ENCODE data around the gene NEB.
"Not testable (repeated sequence)": the region's sequence is repeated elsewhere in the genome, so short reads cannot be mapped to it uniquely, and the experiment has no call there.

NEB gene

GRCh38 chr2:151758744-151759143, 24.5 kb upstream of the NEB start:
- no peak for DNase-seq (ENCODE audit: low spot score)

DNA sequence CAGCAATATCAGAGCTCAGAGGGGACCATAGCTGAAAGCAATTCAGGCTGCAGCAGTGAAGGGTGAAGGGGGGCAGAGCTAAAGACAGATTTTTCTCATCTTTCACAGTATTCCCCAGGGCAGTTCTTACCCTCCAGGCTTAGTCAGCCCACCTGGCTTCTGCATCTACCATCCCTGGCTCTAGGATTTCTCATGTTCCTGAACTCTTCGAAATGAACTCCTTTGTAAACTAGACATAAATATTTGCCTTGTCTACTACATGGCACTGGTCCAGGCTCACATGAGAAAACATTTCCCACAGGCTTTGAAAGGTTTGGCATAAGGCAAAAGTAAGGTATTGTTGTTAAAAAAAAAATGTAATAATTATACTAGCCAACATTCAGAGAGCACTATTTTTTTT, 23.6 kb upstream of the NEB start:
- DNase-seq (ENCODE audit: low spot score): no peak

DNA sequence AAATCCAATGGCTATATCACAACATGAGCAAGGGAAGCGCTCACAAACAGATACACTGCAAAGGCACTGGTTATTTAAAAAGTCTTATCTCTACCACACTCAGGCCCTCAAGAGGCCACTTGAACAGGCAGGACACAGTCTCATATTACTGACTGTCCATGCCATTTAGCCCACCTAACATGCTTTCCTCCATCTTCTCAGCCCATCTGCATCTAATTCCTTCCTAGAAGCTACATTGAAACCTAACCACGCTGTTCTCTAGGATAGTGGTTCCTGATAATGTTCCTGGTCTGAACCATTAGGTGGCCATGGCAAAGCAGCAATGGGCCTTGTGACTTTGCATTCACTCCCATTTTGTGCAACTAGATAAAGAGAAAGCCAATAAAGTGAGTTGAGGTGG, 22.5 kb upstream of the NEB start:
- no peak for DNase-seq (ENCODE audit: low spot score)

DNA sequence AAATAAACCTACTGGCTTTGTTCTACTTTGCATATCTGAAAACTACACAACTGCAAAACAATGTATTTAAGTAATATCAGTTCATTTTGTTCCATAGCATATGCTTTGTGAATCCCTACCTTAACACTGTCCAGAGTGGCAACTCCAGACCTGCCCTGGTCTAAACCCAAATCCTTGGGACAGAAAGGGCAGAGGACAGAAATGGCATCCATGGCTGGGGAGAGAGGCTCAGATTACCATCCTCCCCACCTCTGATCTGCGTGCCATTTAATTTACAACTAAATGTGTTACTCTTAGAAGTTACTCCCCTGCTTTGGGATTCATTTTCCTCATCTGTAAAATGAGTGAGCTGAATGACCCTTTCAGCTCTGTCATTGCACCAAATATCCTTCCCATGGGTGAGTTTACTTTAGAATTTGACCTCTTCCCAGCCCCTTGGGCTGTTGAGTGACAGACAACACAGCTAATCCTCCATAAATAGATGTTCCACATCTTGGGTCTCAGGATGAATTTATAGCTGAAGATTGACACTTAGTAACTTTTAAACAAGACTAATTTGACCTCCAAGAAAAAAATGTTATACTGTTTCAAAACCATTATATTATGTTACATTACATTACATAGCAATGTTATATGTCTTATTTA, 20.1 kb upstream of the NEB start:
- DNase-seq (ENCODE audit: low spot score): no peak

- DNase-seq (ENCODE audit: low spot score): no peak
Observed at GRCh38 chr2:151753540-151753939, 19.3 kb upstream of the NEB start.

- DNase-seq (ENCODE audit: low spot score): not testable (repeated sequence)
Observed at GRCh38 chr2:151745261-151745660, 11.0 kb upstream of the NEB start.

- no peak for DNase-seq (ENCODE audit: low spot score)
Observed at GRCh38 chr2:151730262-151730975, 3.9 kb downstream of the NEB start.

DNA sequence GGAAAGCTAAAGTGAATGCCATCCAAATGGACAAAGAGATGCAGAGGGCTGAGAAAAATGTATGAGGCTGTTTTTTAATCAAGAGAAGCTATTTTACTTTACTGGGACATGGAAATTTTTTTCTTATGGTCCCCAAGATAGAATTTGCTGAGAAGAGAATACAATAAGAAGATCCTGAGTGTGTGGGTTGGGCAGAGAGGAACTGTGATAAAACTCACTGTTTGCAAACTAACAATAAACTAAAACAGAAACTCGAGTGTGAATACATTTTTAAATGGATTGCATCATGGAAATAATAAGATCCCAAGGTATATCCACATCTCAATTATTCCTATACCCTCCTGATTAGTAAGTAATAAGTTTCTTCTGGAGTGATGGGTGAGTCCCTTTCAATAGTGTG, 4.4 kb downstream of the NEB start:
- no peak for DNase-seq (ENCODE audit: low spot score)

GRCh38 chr2:151729415-151729811, 4.9 kb downstream of the NEB start:
- DNase-seq (ENCODE audit: low spot score): no peak

- no peak for DNase-seq (ENCODE audit: low spot score)
Observed at GRCh38 chr2:151728804-151729414, 5.4 kb downstream of the NEB start.

DNA sequence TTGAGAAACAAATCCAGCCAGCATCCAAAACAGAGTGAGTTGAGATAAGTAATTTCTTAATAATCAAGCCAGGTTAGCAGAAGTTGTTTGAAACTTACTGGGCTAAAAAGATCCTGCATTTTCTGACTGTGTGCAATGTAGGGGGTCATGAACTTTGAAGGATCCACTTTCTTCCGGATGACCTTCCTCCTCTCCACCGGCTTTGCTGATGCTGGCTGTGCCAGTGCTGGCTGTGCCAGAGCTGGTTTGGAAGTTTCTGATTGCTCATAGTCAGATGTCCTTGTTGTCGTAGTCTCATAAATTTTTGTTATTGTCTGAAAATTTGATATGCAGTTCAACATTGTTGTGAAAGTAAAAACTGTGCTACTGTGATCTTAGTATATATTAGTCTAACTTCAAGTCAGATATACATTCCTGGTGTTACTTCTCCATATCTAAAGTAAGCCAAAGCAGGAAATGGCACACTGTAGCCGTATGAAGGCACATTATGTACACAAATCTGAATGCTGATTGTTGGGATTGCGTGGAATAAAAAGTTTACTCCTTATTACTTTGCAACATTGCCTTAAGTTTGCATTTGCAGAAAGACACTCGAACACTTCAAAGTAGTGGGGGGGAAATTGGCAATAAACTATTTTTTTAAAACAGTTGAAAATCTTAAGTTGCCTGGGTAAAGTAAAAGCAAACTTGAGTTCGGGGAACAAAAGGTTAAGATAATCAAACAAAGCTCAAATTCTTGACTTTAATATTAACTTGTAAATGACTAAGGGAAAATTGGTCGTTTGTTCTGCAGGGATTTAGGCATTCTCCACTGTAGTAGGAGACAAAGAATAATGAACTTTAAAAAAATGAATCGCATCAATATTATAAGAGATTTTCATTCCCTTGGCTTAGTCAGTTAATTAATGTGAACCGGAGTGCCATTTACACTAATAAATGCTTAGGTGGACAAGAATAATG, 6.4 kb downstream of the NEB start:
- DNase-seq (ENCODE audit: low spot score): no peak

- DNase-seq (ENCODE audit: low spot score): no peak
Observed at GRCh38 chr2:151721161-151721560, 13.1 kb downstream of the NEB start.

DNA sequence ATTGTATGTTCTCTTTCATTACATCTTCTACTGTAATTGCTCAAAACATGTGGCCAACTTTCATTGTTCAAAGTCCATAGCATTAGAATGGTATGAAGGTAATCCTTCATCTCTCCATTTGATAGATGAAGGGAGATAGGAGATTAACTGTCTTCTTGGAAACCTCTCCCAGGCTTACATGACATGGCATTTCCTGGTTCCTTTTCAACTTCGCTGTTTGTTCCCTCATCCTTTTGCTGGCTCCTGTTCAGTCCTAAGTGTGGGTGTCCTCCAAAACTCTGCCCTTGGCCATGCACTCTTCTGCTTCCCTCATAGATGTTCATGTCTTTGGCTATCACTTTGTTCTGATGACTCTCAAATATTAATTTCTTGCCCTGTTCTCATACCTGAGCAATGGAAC, 13.8 kb downstream of the NEB start:
- DNase-seq (ENCODE audit: low spot score): no peak

DNA sequence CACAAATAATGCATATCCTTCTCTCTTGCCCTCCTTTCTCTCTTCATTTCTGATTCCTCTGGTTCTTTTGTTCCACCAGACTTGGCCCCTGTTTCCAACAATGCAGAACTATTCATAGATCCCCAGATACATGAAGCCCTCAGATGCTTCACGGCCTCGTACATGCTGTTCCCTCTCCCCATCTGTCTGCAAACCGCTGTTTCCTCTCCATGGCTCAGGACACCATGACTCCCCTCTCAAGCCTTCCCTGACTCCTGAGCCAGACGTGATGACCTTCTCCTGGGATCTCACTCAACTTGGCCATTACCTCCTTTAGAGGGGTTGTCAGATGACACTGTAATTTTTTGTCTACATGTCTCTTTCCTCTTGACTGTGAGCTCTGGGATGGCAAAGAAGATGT, 15.5 kb downstream of the NEB start:
- DNase-seq (ENCODE audit: low spot score): no peak

DNA sequence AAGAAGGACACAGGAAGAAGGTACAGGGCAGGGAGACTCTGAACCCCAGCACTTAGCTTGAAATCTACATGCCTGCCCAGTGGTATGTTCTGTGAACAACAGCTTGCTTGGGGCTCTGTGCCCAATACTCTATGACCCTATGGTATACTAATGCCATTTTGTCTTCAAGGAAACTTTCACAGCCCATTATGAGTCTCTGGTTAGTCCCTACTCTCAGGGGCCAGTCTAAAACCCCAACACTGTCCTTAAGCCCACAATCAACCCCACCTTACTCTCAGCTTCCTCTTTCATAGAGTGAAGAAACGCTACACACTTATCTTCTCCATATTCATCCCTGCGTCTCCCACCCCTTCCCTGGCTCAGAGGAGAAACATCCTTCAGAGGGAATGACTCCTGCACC, 16.0 kb downstream of the NEB start:
- DNase-seq (ENCODE audit: low spot score): no peak

DNA sequence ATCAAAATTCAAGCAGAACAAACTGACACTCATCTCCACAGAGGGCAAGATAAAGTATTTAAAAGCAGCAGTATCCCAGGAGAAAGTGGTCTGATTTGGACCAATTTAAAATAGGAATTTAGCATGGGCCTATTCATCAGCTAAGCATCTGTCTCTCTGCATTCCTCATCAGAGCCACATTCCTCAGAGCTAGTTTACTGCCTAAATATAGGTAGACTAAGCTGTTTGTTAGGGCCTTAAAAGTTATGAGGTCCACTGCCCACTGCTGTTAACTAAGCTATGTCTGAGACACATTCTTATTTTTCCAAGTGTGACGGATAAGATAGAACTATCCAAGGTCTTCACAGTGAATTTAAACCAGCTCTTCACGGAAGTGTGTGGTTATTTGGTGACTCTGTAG, 17.6 kb downstream of the NEB start:
- no peak for DNase-seq (ENCODE audit: low spot score)

DNA sequence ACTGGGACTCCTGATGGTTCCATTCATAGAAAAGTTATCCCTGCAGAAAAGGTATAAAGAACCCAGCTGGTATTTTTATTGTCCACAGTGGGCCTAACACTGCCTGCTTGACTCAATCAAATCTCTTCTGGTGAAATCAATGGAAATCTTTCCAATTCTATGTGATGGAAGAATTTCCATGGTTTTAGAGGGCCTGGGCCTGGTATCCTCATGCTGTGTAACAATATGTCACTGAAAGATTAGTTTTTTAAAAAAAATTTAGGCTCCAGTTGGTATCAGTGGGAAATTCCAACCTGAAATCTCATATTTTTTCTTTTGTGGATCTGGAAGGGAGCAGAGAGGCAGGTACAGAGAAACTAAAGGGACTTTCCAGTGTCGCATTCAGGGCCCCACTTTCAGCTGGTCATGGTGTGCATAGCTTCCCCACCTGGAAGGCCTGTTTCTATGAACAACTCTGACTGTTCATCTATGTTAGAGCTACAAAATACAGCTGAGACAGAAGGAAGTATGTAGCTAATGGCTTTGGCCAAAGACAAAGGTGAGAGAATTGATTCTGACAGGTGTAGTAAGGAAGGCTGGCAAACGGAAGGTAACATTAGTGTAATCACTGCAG, 20.9 kb downstream of the NEB start:
- DNase-seq (ENCODE audit: low spot score): no peak

DNA sequence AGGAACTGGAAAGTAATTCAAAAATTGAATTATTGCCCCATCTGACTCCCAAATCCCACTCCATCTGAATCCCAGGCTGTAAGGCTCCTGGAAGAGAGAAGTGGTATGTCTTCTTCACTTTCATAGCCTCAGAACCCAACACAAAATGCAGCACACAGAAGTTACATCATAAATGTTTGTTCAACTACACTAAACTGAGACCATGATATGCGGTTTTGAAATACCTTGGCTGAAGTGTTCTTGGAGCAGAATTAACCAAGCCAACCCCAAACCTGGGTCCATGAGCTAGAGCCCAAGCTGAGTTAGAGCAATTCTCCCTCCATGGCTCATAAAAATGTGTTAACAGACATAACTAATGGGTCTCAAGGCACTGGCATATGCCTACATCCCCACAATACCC, 23.3 kb downstream of the NEB start:
- no peak for DNase-seq (ENCODE audit: low spot score)

GRCh38 chr2:151708788-151709187, 25.5 kb downstream of the NEB start:
- no peak for DNase-seq (ENCODE audit: low spot score)

DNA sequence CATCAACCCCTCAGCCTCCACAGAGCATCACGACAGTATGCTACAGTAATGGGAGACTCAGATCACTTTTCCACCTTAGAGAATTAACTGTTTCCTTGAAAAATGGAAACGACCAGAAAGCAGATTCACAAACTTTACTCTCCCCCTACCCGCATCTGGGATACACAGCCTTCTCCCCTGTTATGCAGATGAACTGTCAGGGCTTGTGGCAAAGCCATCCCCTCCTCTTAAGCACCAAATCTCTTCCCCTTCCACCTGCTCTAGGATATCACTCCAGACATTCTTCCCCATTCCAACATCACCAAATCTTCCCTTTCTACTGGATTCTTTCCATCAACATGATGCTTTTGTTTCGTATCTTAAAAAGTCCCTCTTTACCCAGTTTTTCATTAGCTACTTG, 26.4 kb downstream of the NEB start:
- no peak for DNase-seq (ENCODE audit: low spot score)

DNA sequence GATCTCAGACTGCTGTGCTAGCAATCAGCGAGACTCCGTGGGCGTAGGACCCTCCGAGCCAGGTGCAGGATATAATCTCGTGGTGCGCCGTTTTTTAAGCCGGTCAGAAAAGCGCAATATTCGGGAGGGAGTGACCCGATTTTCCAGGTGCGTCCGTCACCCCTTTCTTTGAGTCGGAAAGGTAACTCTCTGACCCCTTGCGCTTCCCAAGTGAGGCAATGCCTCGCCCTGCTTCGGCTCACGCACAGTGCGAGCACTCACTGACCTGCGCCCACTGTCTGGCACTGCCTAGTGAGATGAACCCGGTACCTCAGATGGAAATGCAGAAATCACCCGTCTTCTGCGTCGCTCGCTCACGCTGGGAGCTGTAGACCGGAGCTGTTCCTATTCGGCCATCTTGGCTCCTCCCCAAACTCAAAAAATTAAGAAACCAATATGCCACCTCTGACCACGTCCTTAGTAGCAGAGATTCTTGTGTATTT, 29.8 kb downstream of the NEB start:
- DNase-seq (ENCODE audit: low spot score): not testable (repeated sequence)

GRCh38 chr2:151698134-151698533, 36.1 kb downstream of the NEB start:
- DNase-seq (ENCODE audit: low spot score): not testable (repeated sequence)

Data from hematopoietic multipotent progenitor cell treated with erythropoietin and hydrocortisone succinate and interleukin-3 and kit ligand, for 15 days (in vitro differentiated cells).